Stimulated activated CD4-positive, alpha-beta T cell treated with anti-CD3 and anti-CD28 coated beads, Interleukin-4, amount 100 ng/mL, for 48 hours (primary cell): Measurements from ENCODE around the gene DUS2.

Experiments used
- DNase-seq, 2 donors: peaks; one replicate each; pipeline ENCODE4 v3.0.0-alpha.2; 2020; ENCODE audit warnings: low read depth in 2 of 2

Gene DUS2

DNA sequence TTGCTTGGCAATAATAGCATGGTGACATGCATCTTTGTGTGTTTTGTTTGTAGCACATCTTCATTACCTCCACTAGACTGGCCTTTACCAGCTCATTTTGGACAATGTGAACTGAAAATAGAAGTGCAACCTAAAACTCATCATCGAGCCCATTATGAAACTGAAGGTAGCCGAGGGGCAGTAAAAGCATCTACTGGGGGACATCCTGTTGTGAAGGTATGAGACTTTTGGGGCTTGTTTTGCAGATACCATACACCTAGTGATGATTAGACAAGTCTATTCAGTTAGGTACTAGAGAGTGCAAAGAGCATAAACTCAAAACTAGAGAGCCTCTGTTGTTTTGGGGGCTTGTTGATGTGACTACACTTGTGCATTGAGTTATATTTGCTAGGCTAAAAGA, 103.3 kb downstream of the DUS2 start:
- no peak for DNase-seq

DNA sequence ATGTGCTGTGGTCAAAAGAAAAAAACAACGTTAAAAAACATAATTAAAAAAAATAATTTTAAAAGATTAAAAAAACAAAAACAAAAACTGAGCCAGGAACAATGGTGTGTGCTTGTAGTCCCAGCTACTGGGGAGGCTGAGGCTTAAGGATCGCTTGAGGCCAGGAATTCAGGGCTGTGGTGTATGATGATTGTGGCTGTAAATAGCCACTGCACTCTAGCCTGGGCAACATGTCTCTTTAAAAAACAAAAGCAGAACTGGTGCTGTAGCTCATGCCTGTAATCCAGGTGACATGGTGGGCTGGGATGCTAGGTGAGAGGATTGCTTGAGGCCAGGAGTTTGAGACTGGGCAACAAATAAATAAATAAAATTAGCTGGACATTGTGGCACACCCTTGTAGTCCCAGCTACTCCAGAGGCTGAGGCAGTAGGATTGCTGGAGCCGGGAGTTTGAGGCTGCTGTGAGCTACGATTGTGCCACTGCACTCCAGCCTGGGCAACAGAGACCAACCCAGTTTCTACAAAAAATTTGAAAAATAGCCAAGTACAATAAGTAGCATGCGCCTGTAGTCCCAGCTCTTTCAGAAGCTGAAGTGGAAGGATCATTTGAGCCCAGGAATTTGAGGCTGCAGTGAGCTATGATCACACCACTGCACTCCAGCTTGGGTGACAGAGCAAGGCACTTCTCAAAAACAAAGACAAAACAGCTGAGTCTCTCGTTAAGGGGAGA, 105.7 kb downstream of the DUS2 start:
- DNase-seq = no peak
